T47D (cell line): ENCODE measurements around the gene TCF7L2.

Experiments
- DNase-seq, 2 experiments: peaks; one replicate each; pipeline versions ENCODE4 v3.0.0 to v3.0.0-alpha.2; 2011 to 2012; ENCODE audit warnings: low read depth in 1 of 2, low spot score in 1 of 2
- JUND ChIP-seq: IDR thresholded peaks from 2 replicates; pipeline ENCODE4 v1.6.1; 2012; ENCODE audit warnings: low read depth
- in situ Hi-C: cut with HindIII; loops from 2 replicates; pipeline ENCODE4 v1.10.0; 2016; ENCODE audit warnings: low sequenced_read_pairs, low pct_unique_long_range_greater_than_20kb

The TCF7L2 gene

GRCh38 chr10:112949875-112950507 lies at the start of gene TCF7L2:
Gene TCF7L2 (plus strand): TSS chr10:112950247. CDS start chr10:112950757, 510 bp downstream.
- in situ Hi-C loops, result no loop called here
- DNase-seq, result peak; percentile 51 to 97
- no peak for TF ChIP-seq JUND

GRCh38 chr10:112902730-112903129 lies 47.3 kb upstream of the TCF7L2 start:
- no peak for TF ChIP-seq JUND
- no peak for DNase-seq
- in situ Hi-C loops, result no loop called here

- in situ Hi-C loops, result no loop called here
- no peak for DNase-seq
- TF ChIP-seq JUND, result no peak
Observed at GRCh38 chr10:112904000-112904399, 46.0 kb upstream of the TCF7L2 start.

- in situ Hi-C loops, result no loop called here
- no peak for DNase-seq
- TF ChIP-seq JUND, result no peak
Observed at GRCh38 chr10:112906945-112907344, 43.1 kb upstream of the TCF7L2 start.

- in situ Hi-C loops, result no loop called here
- no peak for DNase-seq
Observed at GRCh38 chr10:112907893-112908292, 42.2 kb upstream of the TCF7L2 start.

GRCh38 chr10:112911206-112911605 lies 38.8 kb upstream of the TCF7L2 start:
- in situ Hi-C loops, result no loop called here
- no peak for TF ChIP-seq JUND
- DNase-seq, result no peak

More at GRCh38 chr10:112907893-112908292, 42.2 kb upstream of the TCF7L2 start:
- no peak for TF ChIP-seq JUND

GRCh38 chr10:112912410-112912928 lies 37.6 kb upstream of the TCF7L2 start:
- in situ Hi-C loops, result no loop called here
- TF ChIP-seq JUND, result no peak
- no peak for DNase-seq

- in situ Hi-C loops, result no loop called here
- no peak for DNase-seq
- no peak for TF ChIP-seq JUND
Observed at GRCh38 chr10:112913255-112913654, 36.8 kb upstream of the TCF7L2 start.

- no peak for DNase-seq
- in situ Hi-C loops, result no loop called here
- no peak for TF ChIP-seq JUND
Observed at GRCh38 chr10:112913661-112914287, 36.3 kb upstream of the TCF7L2 start.

GRCh38 chr10:112914288-112914952 lies 35.6 kb upstream of the TCF7L2 start:
- no peak for TF ChIP-seq JUND
- no peak for DNase-seq
- in situ Hi-C loops, result no loop called here

GRCh38 chr10:112915590-112916572 lies 34.2 kb upstream of the TCF7L2 start:
- in situ Hi-C loops, result no loop called here
- DNase-seq, result no peak
- no peak for TF ChIP-seq JUND

GRCh38 chr10:112917681-112918080 lies 32.4 kb upstream of the TCF7L2 start:
- no peak for DNase-seq
- TF ChIP-seq JUND, result no peak
- in situ Hi-C loops, result no loop called here

GRCh38 chr10:112918771-112919170 lies 31.3 kb upstream of the TCF7L2 start:
- in situ Hi-C loops, result no loop called here
- no peak for DNase-seq
- TF ChIP-seq JUND, result no peak
